Cardiac muscle cell (in vitro differentiated cells and primary cell): ENCODE data around the gene GPR21. TPM values are rescaled to one million over a fixed set of nuclear protein-coding genes. Genes with fewer than 3 reads are reported as not detected.

Experiments used
- DNase-seq, 2 donors: peaks; one replicate each; pipeline versions ENCODE4 v3.0.0 to v3.0.0-alpha.2; 2010 to 2017; ENCODE audit warnings: low read depth in 1 of 2, low spot score in 1 of 2
- H3K27ac ChIP-seq: fragments of 200-600 bp; sonication (generic); 2 replicates; pipeline ENCODE4 v1.5.1; 2016
- H3K27me3 ChIP-seq: fragments of 200-600 bp; sonication (generic); 2 replicates; pipeline ENCODE4 v1.6.0; 2016; ENCODE audit warnings: control low read depth
- H3K36me3 ChIP-seq: fragments of 200-600 bp; sonication (generic); 2 replicates; pipeline ENCODE4 v1.5.1; 2016; ENCODE audit warnings: control low read depth
- H3K4me1 ChIP-seq: fragments of 200-600 bp; sonication (generic); 2 replicates; pipeline ENCODE4 v1.8.1; 2017; ENCODE audit warnings: low read depth, mild to moderate bottlenecking, mixed run types
- H3K4me3 ChIP-seq: fragments of 200-600 bp; sonication (generic); 2 replicates; pipeline ENCODE4 v1.5.1; 2016; ENCODE audit warnings: mild to moderate bottlenecking
- H3K9me3 ChIP-seq: fragments of 200-600 bp; sonication (generic); 2 replicates; pipeline ENCODE4 v1.5.1; 2017; ENCODE audit warnings: low read depth, mild to moderate bottlenecking, control low read depth
- polyA plus RNA-seq: library from polyadenylated mRNA; unstranded; fragments of >200 nt; fragmentation: Nextera tagmentation; extraction: Ambion mirVana; gene quantifications from 2 replicates; pipeline ENCODE4 v1.2.1, GENCODE V29; 2016
- total RNA-seq: library from RNA; depleted of rRNA; stranded (reverse); fragments of >200 nt; gene quantifications from 2 replicates; pipeline ENCODE4 v1.2.3, GENCODE V29; 2016
- TF ChIP-seq, protein P1 (sequence below): IDR thresholded peaks from 2 replicates; pipeline ENCODE4 v1.5.1; 2012; ENCODE audit warnings: low read depth, mild to moderate bottlenecking, low read length

GPR21 gene
- total and polyA plus RNA-seq, 2 experiments from 2014 or later = 1.0 TPM; not detected in 1

DNA sequence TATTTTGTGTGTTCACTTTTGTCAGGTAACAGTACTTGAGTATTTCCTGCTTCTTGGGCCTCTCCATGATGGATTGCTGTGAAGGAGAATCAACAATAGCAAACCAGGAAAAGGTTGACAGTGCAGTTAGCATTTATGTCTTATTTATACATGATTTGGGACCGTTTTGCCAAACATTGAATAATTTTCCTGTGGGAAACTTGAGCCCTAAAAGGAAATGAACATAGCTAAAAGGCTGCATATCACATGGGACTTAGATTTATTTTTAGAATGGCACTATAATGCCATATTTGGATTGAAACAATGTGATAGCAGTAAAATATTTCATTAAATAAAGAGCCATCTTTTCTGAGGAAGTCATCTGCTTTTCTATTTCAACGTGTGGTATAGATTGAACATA, 15.3 kb downstream of the GPR21 start:
- Histone ChIP-seq H3K4me1 (no peaks in the 10 kb centered on the region), H3K27me3 (no peaks in the 10 kb centered on the region), H3K4me3 (no peak overlapping the region), H3K9me3 (no peaks in the 10 kb centered on the region), H3K36me3 (no peaks in the 10 kb centered on the region), H3K27ac (peak overlapping the region; percentile 24)
- TF ChIP-seq, protein P1, sequence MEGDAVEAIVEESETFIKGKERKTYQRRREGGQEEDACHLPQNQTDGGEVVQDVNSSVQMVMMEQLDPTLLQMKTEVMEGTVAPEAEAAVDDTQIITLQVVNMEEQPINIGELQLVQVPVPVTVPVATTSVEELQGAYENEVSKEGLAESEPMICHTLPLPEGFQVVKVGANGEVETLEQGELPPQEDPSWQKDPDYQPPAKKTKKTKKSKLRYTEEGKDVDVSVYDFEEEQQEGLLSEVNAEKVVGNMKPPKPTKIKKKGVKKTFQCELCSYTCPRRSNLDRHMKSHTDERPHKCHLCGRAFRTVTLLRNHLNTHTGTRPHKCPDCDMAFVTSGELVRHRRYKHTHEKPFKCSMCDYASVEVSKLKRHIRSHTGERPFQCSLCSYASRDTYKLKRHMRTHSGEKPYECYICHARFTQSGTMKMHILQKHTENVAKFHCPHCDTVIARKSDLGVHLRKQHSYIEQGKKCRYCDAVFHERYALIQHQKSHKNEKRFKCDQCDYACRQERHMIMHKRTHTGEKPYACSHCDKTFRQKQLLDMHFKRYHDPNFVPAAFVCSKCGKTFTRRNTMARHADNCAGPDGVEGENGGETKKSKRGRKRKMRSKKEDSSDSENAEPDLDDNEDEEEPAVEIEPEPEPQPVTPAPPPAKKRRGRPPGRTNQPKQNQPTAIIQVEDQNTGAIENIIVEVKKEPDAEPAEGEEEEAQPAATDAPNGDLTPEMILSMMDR = no peak
- DNase-seq = no peak

GRCh38 chr9:123049589-123050222, 16.2 kb downstream of the GPR21 start:
- TF ChIP-seq, protein P1 = no peak
- no peak overlapping the region for H3K4me3 ChIP-seq
- peak overlapping the region; percentile 43 for H3K27ac ChIP-seq
- H3K36me3 ChIP-seq = no peaks in the 10 kb centered on the region
- H3K9me3 ChIP-seq = no peaks in the 10 kb centered on the region
- no peaks in the 10 kb centered on the region for H3K4me1 ChIP-seq
- peak in 1 of 2 donors; percentile 78 for DNase-seq
- H3K27me3 ChIP-seq = no peaks in the 10 kb centered on the region

DNA sequence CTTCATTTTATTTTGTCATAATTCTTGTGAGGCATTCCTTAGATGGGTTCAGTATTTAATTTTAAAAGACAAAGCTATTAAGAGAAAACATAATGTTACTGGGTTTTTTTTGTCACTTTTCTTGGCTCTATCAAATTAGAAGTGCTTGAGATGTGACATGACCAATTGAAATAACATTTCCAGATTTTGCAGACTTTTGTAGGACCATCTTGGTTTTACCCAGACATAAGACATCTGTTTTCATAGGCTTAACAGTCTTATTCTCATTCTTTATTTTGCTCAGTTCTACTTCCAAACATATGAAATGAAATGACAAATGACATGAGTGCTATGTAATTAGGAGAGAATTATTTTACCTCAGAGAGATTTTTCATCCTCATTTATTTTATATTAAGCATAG, 19.6 kb downstream of the GPR21 start:
- DNase-seq = no peak
- Histone ChIP-seq H3K27me3 (no peaks in the 10 kb centered on the region), H3K9me3 (no peaks in the 10 kb centered on the region), H3K27ac (no peak overlapping the region), H3K4me1 (no peaks in the 10 kb centered on the region), H3K4me3 (no peak overlapping the region), H3K36me3 (no peaks in the 10 kb centered on the region)
- TF ChIP-seq, protein P1 = no peak

DNA sequence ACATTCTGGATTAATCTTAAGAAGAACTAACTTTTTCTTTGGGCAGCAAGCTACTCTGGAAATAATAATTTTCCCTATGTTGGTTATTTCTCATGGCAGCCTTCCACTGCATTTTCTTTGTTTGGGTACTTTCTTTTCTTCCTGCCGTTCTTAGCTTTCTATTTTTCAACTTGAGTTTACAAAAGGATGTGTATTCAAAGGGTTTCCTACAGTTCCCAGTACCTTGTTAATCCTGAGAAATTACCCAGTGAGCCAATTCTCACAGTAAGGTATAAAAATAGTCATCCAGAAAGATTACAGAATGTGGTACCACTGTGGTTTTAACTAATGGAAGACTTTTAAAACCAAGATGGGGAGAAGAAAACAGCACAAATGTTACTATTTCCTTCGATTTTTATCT, 20.2 kb downstream of the GPR21 start:
- no peaks in the 10 kb centered on the region for H3K36me3 ChIP-seq
- H3K27ac ChIP-seq = no peak overlapping the region
- TF ChIP-seq, protein P1 = no peak
- H3K9me3 ChIP-seq = no peaks in the 10 kb centered on the region
- H3K4me1 ChIP-seq = no peaks in the 10 kb centered on the region
- no peaks in the 10 kb centered on the region for H3K27me3 ChIP-seq
- no peak overlapping the region for H3K4me3 ChIP-seq
- DNase-seq = no peak

DNA sequence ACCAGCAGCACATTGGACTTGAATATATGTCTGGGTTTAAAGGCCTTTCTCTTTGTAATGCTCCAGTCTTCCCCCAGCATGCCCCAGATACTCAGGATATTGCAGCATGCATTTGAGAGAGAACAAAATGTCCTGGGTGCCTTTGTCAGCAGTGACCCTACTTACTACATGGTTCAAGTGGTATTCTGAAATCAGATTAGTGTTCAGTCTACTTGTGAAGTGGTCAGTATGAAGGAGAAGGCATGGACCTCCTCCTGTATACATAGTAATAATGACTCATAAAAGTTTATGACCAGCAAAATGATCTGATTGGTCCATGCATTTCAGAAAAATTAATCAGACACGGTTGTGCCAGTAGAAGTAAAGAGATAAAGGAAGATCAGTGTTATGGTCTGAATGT, 25.4 kb downstream of the GPR21 start:
- H3K9me3 ChIP-seq = no peaks in the 10 kb centered on the region
- H3K4me3 ChIP-seq = no peak overlapping the region
- no peak overlapping the region for H3K27ac ChIP-seq
- no peaks in the 10 kb centered on the region for H3K4me1 ChIP-seq
- DNase-seq = peak in 1 of 2 donors; percentile 89
- TF ChIP-seq, protein P1 = no peak
- peaks cover 2% of the 10 kb centered on the region for H3K36me3 ChIP-seq
- H3K27me3 ChIP-seq = no peaks in the 10 kb centered on the region
